Gastroesophageal sphincter (tissue), 3 donors: Measurements from ENCODE around the gene GRM7.

Experiments
- CTCF ChIP-seq, 4 experiments: fragments of 200-600 bp in 2 of 4; fragments of 450-650 bp in 2 of 4; sonication (generic) in 1 of 4; IDR thresholded peaks; one replicate each; pipeline ENCODE4 v1.5.1; 2017 to 2019; ENCODE audit warnings: antibody characterized with exemption in 4 of 4, mild to moderate bottlenecking in 2 of 4, moderate library complexity in 2 of 4
- EP300 ChIP-seq: sonication (generic); formaldehyde crosslinking; IDR thresholded peaks from one replicate; pipeline ENCODE4 v1.6.1; 2017; ENCODE audit warnings: antibody characterized with exemption, mild to moderate bottlenecking
- POLR2A ChIP-seq, 2 donors: fragments of 450-650 bp; IDR thresholded peaks; one replicate each; pipeline ENCODE4 v1.6.1; 2017; ENCODE audit warnings: antibody characterized with exemption in 2 of 2, mild to moderate bottlenecking in 2 of 2, moderate library complexity in 1 of 2
- POLR2AphosphoS5 ChIP-seq: sonication (generic); formaldehyde crosslinking; IDR thresholded peaks from one replicate; pipeline ENCODE4 v1.6.1; 2017; ENCODE audit warnings: antibody characterized with exemption

DNA sequence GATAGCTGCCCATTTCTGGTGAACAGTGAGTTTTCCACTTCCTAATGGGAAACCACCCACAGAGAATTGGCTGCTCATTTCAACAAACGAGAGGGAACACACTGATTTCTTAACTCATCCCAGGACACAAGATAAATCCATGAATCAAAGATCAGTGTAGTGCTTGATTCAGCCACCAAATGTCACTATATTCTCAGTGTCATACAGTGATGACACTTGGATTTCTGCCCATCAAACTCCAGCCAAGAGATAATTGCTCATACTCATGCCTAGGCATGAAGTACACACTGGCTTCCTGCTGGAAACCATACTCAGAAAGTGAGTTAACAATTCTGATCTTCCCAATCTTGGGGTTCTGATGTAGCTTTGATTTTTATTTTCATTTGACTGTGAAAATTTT is 35.4 kb upstream of the GRM7 start:
- TF ChIP-seq CTCF (IDR thresholded peaks at IDR 0.05) (no peak), POLR2A (IDR thresholded peaks at IDR 0.05) (no peak), EP300 (no peak), POLR2AphosphoS5 (no peak)
